HG02798 (cell line): Measurements from ENCODE around the gene COLEC12.

ENCODE experiments used
- ATAC-seq: cut with Tn5 transposase; IDR thresholded peaks from one replicate; pipeline ENCODE4 v1.9.1; 2021; ENCODE audit warnings: mild to moderate bottlenecking; ENCODE audit not compliant: unreplicated experiment, poor library complexity

Gene COLEC12

GRCh38 chr18:449374-449773 lies 51.1 kb downstream of the COLEC12 start:
- ATAC-seq, result no peak

GRCh38 chr18:448116-448790 lies 52.2 kb downstream of the COLEC12 start:
- ATAC-seq, result no peak

- no peak for ATAC-seq
These were observed 53.5 kb downstream of the COLEC12 start for GRCh38 chr18:446941-447560.

- ATAC-seq, result no peak
These were observed 55.4 kb downstream of the COLEC12 start for GRCh38 chr18:445055-445454.

GRCh38 chr18:438571-438970 lies 61.9 kb downstream of the COLEC12 start:
- ATAC-seq, result no peak

- ATAC-seq, result no peak
These were observed 64.6 kb downstream of the COLEC12 start for GRCh38 chr18:435940-436339.

GRCh38 chr18:434410-434809 lies 66.1 kb downstream of the COLEC12 start:
- ATAC-seq, result no peak

- ATAC-seq, result no peak
These were observed 66.5 kb downstream of the COLEC12 start for GRCh38 chr18:433960-434359.

GRCh38 chr18:433298-433697 lies 67.2 kb downstream of the COLEC12 start:
- ATAC-seq, result no peak

GRCh38 chr18:432791-433190 lies 67.7 kb downstream of the COLEC12 start:
- ATAC-seq, result no peak

GRCh38 chr18:429030-429429 lies 71.5 kb downstream of the COLEC12 start:
- ATAC-seq, result no peak

GRCh38 chr18:427005-427404 lies 73.5 kb downstream of the COLEC12 start:
- no peak for ATAC-seq

- ATAC-seq, result no peak
These were observed 75.3 kb downstream of the COLEC12 start for GRCh38 chr18:425106-425745.

- no peak for ATAC-seq
These were observed 75.8 kb downstream of the COLEC12 start for GRCh38 chr18:424668-425067.

- ATAC-seq, result no peak
These were observed 76.3 kb downstream of the COLEC12 start for GRCh38 chr18:424071-424661.

GRCh38 chr18:422966-423365 lies 77.5 kb downstream of the COLEC12 start:
- no peak for ATAC-seq

GRCh38 chr18:421247-422155 lies 79.0 kb downstream of the COLEC12 start:
- no peak for ATAC-seq

- no peak for ATAC-seq
These were observed 79.7 kb downstream of the COLEC12 start for GRCh38 chr18:420661-421246.

- ATAC-seq, result no peak
These were observed 80.8 kb downstream of the COLEC12 start for GRCh38 chr18:419541-420175.

GRCh38 chr18:417495-417894 lies 83.0 kb downstream of the COLEC12 start:
- no peak for ATAC-seq
